Activated CD4-positive, alpha-beta T cell treated with anti-CD3 and anti-CD28 coated beads, Interleukin-2, amount 10 ng/mL, durations not matched to agents 24 days and 14 days (primary cell): ENCODE measurements around the gene FAM234A. TPM values are rescaled to one million over a fixed set of nuclear protein-coding genes. Genes with fewer than 3 reads are reported as not detected.
"Not testable (repeated sequence)": the region's sequence is repeated elsewhere in the genome, so short reads cannot be mapped to it uniquely, and the experiment has no call there.

Source experiments
- DNase-seq: peaks from one replicate; pipeline ENCODE4 v3.0.0; 2022
- H3K27ac Mint-ChIP-seq: one replicate; pipeline ENCODE4 v1.8.0; 2022; ENCODE audit warnings: mild to moderate bottlenecking, mixed read lengths
- H3K27me3 Mint-ChIP-seq: one replicate; pipeline ENCODE4 v1.8.0; 2022; ENCODE audit warnings: mixed read lengths
- H3K36me3 Mint-ChIP-seq: one replicate; pipeline ENCODE4 v1.8.0; 2022; ENCODE audit warnings: low read depth, mild to moderate bottlenecking, mixed read lengths
- H3K4me1 Mint-ChIP-seq: one replicate; pipeline ENCODE4 v1.8.0; 2021; ENCODE audit warnings: mixed read lengths
- H3K4me3 Mint-ChIP-seq: one replicate; pipeline ENCODE4 v1.8.0; 2022; ENCODE audit warnings: mild to moderate bottlenecking, moderate library complexity, mixed read lengths
- H3K9me3 Mint-ChIP-seq: one replicate; pipeline ENCODE4 v1.8.0; 2021; ENCODE audit warnings: mixed read lengths
- intact Hi-C: fragments of 100-400 bp; cut with micrococcal nuclease; formaldehyde crosslinking; loops from one replicate; pipeline ENCODE4 v1.15.1; 2023
- total RNA-seq: library from RNA; stranded (reverse); gene quantifications from 2 replicates; pipeline ENCODE4 v1.2.3, GENCODE V29; 2022

FAM234A gene
- total RNA-seq, 1 donor from 2014 or later: 17.3 TPM

DNA sequence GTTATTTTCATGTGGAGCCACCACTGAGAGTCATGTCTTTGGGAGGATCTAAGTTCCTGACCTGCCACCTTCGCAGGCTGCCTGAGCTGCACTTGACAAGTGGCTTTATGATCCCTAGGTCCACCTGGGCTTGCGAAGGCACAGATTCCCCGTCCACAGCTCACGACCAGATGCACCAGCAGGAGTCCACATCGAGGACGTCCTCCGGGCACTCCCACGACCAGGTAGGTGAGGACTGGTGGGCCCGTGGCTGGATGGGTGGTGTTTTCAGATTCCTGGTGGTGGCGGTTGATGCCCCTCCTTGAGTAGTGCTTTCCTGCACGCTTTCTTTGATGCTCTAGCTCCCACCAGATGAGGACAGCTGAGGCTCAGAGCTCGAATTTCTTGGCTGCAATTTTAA, 14.8 kb downstream of the FAM234A start:
- intact Hi-C loops: no loop called here
- Mint-ChIP-seq H3K27me3 (no peaks in the 10 kb centered on the region), H3K4me3 (no peak overlapping the region), H3K4me1 (peaks cover 19% of the 10 kb centered on the region), H3K9me3 (no peaks in the 10 kb centered on the region), H3K27ac (no peak overlapping the region), H3K36me3 (peaks cover 5% of the 10 kb centered on the region)
- DNase-seq: no peak

DNA sequence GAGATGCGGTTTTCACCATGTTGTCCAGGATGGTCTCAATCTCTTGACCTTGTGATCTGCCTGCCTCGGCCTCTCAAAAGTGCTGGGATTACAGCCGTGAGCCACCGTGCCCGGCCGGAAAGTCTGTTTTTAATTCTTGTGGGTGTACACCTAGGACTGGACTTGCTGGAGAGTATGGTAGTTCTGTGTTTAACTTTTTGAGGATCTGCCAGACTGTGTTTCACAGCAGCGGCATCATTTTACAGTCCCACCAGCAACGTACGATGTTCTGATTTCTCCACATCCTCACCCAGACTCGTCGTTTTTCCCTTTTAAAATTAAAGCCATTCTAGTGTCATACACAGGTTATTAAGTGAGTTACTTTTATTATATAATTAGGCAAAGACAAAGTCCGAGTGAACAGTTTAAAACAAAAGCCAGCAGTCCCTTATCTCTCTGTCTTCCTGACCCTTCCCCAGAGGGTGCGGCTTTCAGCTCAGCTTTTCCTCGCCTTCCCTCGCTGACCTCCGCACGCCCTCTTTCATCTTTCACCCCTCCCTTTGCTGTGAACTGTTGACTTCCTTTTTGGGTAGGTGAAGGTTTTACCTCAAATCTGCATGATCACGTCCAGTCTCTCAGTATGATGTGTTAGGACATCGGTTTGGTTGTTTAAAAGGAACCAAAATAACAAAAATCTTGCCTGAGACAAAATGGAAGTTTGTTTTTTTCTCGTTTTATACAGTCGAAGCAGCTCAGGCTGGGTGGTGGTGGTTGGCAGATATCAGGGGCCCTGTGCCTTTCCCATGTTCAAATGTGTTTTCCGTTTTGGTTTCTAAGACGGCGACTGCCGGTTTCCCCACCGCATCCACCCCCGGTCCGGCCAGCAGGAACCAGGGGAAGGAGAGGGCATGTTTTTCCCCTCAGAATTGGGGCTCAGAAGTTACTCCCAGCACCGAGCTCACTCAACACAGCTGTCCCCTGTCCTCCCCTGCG, 18.0 kb downstream of the FAM234A start:
- Mint-ChIP-seq H3K4me3 (peak overlapping the region; percentile 83), H3K36me3 (peaks cover 13% of the 10 kb centered on the region)
- intact Hi-C loops: loop anchor here (1.0 kb wide), 1 partner anchor 17 kb away; no protein-coding TSS in a partner anchor

DNA sequence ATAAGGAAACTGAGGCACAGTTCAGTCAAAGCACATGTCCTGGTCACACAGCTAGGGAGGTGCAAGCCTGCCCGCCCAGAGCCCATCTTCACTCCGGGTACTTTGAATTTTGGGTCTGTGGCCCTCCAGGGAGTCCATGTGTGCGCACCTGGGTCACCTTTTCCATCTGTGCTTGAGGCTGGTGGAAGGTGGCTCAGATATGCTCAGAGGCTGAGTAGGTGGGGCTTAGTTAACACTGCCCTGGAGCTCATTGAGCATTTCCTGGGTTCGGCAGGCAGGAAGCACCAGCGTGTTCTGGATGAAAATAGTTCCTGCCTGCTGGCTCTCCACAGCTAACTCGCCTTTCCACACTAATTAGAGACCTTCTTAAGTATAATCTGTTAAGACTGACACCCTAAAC, 19.2 kb downstream of the FAM234A start:
- intact Hi-C loops: no loop called here
- H3K27me3 Mint-ChIP-seq: no peaks in the 10 kb centered on the region
- peak overlapping the region; percentile 41 for H3K27ac Mint-ChIP-seq
- H3K4me3 Mint-ChIP-seq: peak overlapping the region; percentile 50
- peaks cover 23% of the 10 kb centered on the region for H3K4me1 Mint-ChIP-seq
- peak; percentile 66 for DNase-seq
- peaks cover 13% of the 10 kb centered on the region for H3K36me3 Mint-ChIP-seq
- H3K9me3 Mint-ChIP-seq: no peaks in the 10 kb centered on the region

More for the DNA sequence above, 18.0 kb downstream of the FAM234A start:
- Mint-ChIP-seq H3K27me3 (no peaks in the 10 kb centered on the region), H3K4me1 (peaks cover 23% of the 10 kb centered on the region), H3K27ac (peak overlapping the region; percentile 92), H3K9me3 (no peaks in the 10 kb centered on the region)
- peak; percentile 77 for DNase-seq

DNA sequence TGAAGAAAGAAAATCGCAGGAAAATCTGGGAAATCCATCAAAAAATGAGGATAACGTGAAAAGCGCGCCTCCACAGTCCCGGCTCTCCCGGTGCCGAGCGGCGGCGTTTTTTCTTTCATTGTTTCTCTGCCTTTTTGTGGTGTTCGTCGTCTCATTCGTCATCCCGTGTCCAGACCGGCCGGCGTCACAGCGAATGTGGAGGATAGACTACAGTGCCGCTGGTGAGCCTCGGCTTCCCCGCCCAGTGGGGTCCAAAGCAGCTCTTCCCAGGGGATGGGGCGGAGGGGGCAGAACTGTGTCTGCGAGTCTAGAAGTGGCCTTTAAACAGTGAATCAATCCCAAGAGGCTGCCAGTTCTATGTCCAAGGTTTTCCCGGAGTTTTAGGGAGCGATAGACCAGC, 19.8 kb downstream of the FAM234A start:
- peak overlapping the region; percentile 50 for H3K4me3 Mint-ChIP-seq

DNA sequence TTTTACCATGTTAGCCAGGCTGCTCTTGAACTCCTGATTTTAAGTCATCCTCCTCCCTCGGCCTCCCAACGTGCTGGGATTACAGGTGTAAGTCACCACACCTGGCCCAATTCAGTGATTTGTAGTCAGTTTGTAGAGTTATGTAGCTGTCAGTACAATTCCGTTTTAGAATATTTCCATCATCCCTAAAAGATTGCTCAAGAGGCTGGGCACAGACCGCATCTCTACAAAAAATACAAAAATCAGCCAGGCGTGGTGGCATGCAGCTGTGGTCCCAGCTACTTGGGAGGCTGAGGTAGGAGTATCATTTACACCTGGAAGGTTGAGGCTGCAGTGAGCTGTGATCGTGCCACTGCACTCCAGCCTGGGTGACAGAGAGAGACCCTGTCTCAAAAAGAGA, 20.6 kb downstream of the FAM234A start:
- Mint-ChIP-seq H3K36me3 (peaks cover 13% of the 10 kb centered on the region), H3K4me1 (peaks cover 23% of the 10 kb centered on the region), H3K4me3 (no peak overlapping the region), H3K9me3 (no peaks in the 10 kb centered on the region), H3K27ac (peak overlapping the region; percentile 34), H3K27me3 (no peaks in the 10 kb centered on the region)
- no peak for DNase-seq
- intact Hi-C loops: no loop called here

More for the DNA sequence above, 19.8 kb downstream of the FAM234A start:
- Mint-ChIP-seq H3K4me1 (peaks cover 23% of the 10 kb centered on the region), H3K9me3 (no peaks in the 10 kb centered on the region), H3K27ac (no peak overlapping the region), H3K36me3 (peaks cover 13% of the 10 kb centered on the region), H3K27me3 (no peaks in the 10 kb centered on the region)
- intact Hi-C loops: no loop called here
- DNase-seq: no peak

DNA sequence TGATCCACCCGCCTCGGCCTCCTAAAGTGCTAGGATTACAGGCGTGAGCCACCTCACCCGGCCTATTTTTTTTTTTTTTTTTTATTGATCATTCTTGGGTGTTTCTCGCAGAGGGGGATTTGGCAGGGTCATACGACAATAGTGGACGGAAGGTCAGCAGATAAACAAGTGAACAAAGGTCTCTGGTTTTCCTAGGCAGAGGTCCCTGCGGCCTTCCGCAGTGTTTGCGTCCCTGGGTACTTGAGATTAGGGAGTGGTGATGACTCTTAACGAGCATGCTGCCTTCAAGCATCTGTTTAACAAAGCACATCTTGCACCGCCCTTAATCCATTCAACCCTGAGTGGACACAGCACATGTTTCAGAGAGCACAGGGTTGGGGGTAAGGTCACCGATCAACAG, 23.5 kb downstream of the FAM234A start:
- intact Hi-C loops: not testable (repeated sequence)

DNA sequence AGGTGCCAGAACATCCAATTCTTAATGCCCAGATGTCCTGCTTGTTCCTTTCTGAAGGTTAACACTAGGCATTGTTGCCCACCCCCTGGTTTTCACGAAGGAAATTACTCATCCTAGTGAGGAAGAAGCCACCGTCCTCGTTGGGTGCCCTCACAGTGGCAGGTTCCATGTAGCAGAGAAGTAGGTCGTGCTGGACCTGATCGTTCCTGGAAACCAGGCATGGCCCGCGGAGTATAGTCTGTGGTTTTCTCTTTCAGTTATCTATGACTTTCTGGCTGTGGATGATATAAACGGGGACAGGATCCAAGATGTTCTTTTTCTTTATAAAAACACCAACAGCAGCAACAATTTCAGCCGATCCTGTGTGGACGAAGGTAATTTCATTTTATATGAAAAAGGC, 24.6 kb downstream of the FAM234A start:
- intact Hi-C loops: no loop called here

More for the DNA sequence above, 23.5 kb downstream of the FAM234A start:
- peaks cover 11% of the 10 kb centered on the region for H3K4me1 Mint-ChIP-seq
- H3K4me3 Mint-ChIP-seq, H3K27ac Mint-ChIP-seq, H3K36me3 Mint-ChIP-seq, H3K27me3 Mint-ChIP-seq, H3K9me3 Mint-ChIP-seq, DNase-seq: not testable (repeated sequence)

DNA sequence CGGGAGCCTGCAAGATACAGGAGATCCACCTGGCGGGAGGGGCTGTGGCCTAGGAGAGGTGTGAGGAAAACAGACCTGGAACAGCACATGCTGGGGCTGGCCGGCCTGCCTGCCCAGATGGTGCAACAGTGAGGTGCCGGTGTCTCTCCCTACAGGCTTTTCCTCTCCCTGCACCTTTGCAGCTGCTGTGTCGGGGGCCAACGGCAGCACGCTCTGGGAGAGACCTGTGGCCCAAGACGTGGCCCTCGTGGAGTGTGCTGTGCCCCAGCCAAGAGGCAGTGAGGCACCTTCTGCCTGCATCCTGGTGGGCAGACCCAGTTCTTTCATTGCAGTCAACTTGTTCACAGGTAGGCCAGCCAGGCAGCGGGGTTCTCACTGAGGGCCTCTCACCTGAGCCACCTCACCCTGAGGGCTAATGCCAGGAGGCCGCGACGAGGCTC, 25.2 kb downstream of the FAM234A start:
- Mint-ChIP-seq H3K36me3 (peaks cover 8% of the 10 kb centered on the region), H3K4me1 (peaks cover 4% of the 10 kb centered on the region), H3K27ac (no peak overlapping the region), H3K4me3 (no peak overlapping the region), H3K9me3 (no peaks in the 10 kb centered on the region), H3K27me3 (no peaks in the 10 kb centered on the region)
- intact Hi-C loops: no loop called here
- DNase-seq: no peak

More for the DNA sequence above, 24.6 kb downstream of the FAM234A start:
- H3K27ac Mint-ChIP-seq: no peak overlapping the region
- H3K27me3 Mint-ChIP-seq: no peaks in the 10 kb centered on the region
- no peaks in the 10 kb centered on the region for H3K9me3 Mint-ChIP-seq
- DNase-seq: no peak
- H3K4me3 Mint-ChIP-seq: no peak overlapping the region
- H3K4me1 Mint-ChIP-seq: peaks cover 5% of the 10 kb centered on the region
- H3K36me3 Mint-ChIP-seq: peaks cover 8% of the 10 kb centered on the region

DNA sequence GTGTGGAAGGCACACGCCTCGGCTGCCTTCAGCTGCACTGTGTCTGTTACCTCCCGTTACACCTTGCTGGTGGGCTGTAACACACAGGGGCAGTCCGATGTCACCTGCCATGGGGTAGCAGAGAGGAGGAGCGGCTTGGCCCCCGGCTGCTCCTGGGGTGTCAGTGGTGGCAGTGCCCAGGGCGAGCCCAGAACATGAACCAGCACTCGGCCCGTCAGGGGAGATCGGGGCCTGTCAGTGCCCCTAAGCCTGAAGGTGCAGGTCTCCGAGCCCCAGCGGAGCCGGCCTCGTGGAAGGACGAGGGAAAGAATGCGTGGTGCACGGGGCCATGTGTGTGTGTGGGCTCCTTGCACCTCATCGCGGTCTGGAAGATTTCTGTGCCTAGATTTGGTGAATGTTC, 25.7 kb downstream of the FAM234A start:
- DNase-seq: no peak
- intact Hi-C loops: no loop called here

DNA sequence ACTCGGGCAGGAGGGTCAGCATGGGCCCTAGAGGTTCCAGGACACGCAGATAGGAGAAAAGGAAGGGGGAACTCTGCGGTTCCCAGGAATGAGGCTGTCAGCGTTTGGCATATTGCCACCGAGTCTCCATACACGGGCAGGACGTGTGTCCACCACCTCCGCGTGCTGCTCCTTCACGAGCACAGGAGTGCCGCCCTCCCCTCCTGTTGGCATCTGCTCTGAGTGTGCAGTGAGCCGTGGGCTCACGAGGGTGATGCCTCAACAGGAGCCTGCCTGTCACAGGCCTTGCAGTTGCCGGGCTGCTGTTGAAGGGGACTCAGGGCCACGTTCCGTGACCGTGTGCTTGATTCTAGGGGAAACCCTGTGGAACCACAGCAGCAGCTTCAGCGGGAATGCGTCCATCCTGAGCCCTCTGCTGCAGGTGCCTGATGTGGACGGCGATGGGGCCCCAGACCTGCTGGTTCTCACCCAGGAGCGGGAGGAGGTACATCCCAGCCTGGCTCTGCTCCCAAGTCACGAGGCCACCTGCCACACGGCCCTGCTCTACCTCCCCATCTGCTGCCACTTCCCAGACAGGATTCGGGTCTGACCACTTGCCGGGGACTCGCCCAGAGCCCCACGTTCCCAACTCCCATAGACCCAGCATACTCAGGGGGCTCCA, 26.5 kb downstream of the FAM234A start:
- Mint-ChIP-seq H3K4me3 (no peak overlapping the region), H3K27ac (no peak overlapping the region), H3K36me3 (peaks cover under 1% of the 10 kb centered on the region), H3K4me1 (no peaks in the 10 kb centered on the region), H3K27me3 (no peaks in the 10 kb centered on the region), H3K9me3 (no peaks in the 10 kb centered on the region)
- DNase-seq: no peak
- intact Hi-C loops: no loop called here

More for the DNA sequence above, 25.7 kb downstream of the FAM234A start:
- no peak overlapping the region for H3K4me3 Mint-ChIP-seq
- peaks cover 2% of the 10 kb centered on the region for H3K4me1 Mint-ChIP-seq
- H3K27me3 Mint-ChIP-seq: no peaks in the 10 kb centered on the region
- no peaks in the 10 kb centered on the region for H3K9me3 Mint-ChIP-seq
- peaks cover 5% of the 10 kb centered on the region for H3K36me3 Mint-ChIP-seq
- H3K27ac Mint-ChIP-seq: no peak overlapping the region

DNA sequence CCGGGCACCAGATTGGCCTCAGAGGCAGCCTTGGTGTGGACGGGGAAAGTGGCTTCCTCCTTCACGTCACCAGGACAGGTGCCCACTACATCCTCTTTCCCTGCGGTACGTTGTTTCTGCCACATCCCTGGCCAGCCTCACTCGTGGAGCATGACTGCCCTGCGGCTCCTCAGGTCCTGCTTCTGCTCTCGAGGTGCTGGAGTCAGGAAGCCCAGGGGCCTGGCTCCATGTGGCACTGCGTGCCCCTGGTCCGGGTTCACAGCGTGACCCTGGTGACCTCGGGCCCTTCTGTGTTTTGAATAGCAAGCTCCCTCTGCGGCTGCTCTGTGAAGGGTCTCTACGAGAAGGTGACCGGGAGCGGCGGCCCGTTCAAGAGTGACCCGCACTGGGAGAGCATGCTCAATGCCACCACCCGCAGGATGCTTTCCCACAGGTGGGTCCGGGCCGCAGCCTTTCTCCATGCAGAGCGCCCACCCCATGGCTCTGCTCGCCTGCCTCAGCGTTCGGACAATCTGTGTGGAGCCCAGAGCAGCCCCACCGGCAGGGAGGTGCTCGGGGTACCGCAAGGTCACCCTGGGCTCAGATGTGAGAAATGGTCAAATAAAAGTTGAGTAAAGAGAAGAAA, 27.6 kb downstream of the FAM234A start:
- DNase-seq: no peak
- H3K27ac Mint-ChIP-seq: no peak overlapping the region
- no peaks in the 10 kb centered on the region for H3K36me3 Mint-ChIP-seq
- H3K4me1 Mint-ChIP-seq: no peaks in the 10 kb centered on the region
- H3K27me3 Mint-ChIP-seq: no peaks in the 10 kb centered on the region
- no peak overlapping the region for H3K4me3 Mint-ChIP-seq
- intact Hi-C loops: no loop called here
- H3K9me3 Mint-ChIP-seq: no peaks in the 10 kb centered on the region

DNA sequence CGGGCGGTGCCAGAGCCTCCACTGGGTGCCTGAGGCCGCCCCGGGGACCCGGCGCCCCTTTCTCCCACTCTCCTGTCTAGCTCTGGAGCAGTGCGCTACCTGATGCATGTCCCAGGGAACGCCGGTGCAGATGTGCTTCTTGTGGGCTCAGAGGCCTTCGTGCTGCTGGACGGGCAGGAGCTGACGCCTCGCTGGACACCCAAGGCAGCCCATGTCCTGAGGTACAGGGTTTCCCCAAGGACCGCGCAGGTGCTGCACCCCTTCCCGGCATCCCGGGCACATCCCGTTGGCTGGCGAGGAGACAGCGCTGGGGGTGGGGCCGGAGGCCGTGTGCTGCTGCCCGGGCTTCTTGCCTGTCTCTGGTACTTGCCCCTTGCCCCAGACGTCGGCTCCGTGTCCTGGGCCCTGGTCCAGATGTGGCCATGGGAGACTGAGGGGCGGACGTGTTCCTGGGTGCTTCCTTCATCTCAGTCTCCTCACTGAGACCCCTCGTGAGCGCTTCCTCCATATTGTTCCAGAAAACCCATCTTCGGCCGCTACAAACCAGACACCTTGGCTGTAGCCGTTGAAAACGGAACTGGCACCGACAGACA, 28.7 kb downstream of the FAM234A start:
- intact Hi-C loops: no loop called here
- Mint-ChIP-seq H3K27me3 (no peaks in the 10 kb centered on the region), H3K4me1 (no peaks in the 10 kb centered on the region), H3K4me3 (no peak overlapping the region), H3K27ac (no peak overlapping the region), H3K9me3 (no peaks in the 10 kb centered on the region), H3K36me3 (no peaks in the 10 kb centered on the region)
- no peak for DNase-seq

DNA sequence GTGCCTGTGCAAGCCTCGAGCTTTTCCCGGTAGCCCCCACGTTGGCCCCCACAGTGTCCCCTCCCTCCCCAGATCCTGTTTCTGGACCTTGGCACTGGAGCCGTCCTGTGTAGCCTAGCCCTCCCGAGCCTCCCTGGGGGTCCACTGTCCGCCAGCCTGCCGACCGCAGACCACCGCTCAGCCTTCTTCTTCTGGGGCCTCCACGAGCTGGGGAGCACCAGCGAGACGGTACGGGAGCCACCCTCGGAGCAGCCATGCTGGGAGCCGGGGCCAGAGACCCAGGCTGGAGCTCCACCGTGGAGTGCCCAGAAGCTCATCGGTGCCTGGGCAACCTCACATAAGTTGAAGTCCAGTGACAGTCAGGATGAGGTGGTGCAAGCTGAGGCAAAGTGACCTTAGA, 29.3 kb downstream of the FAM234A start:
- no peak overlapping the region for H3K4me3 Mint-ChIP-seq
- no peaks in the 10 kb centered on the region for H3K4me1 Mint-ChIP-seq
- H3K27me3 Mint-ChIP-seq: no peaks in the 10 kb centered on the region
- no peaks in the 10 kb centered on the region for H3K9me3 Mint-ChIP-seq
- intact Hi-C loops: no loop called here
- H3K27ac Mint-ChIP-seq: no peak overlapping the region
- DNase-seq: no peak
- H3K36me3 Mint-ChIP-seq: no peaks in the 10 kb centered on the region
